Transverse colon (tissue), 4 donors: ENCODE results near the gene MB21D2. TPM values are rescaled to one million over a fixed set of nuclear protein-coding genes. Genes with fewer than 3 reads are reported as not detected.

Experiments
- DNase-seq: peaks from one replicate; pipeline ENCODE4 v3.0.0-alpha.2; 2019
- H3K27ac ChIP-seq, 4 donors: fragments of 200-600 bp; sonication (generic); 2 replicates each; pipeline ENCODE4 v1.5.1; 2016 to 2018; ENCODE audit warnings: inconsistent platforms in 4 of 4
- H3K27me3 ChIP-seq: fragments of 200-600 bp; sonication (generic); 2 replicates; pipeline ENCODE4 v1.5.1; 2017; ENCODE audit warnings: inconsistent platforms
- H3K36me3 ChIP-seq, 4 donors: fragments of 200-600 bp; sonication (generic); 2 replicates each; pipeline ENCODE4 v1.5.1; 2017 to 2019; ENCODE audit warnings: inconsistent platforms in 4 of 4
- H3K4me1 ChIP-seq, 4 donors: fragments of 200-600 bp; sonication (generic); 2 replicates each; pipeline ENCODE4 v1.5.1; 2017 to 2020; ENCODE audit warnings: inconsistent platforms in 4 of 4
- H3K4me3 ChIP-seq, 4 donors: fragments of 200-600 bp; sonication (generic); 1 replicate in 1 of 4; 2 replicates in 3 of 4; pipeline versions ENCODE4 v1.5.1 to v1.6.1; 2017 to 2019; ENCODE audit warnings: inconsistent platforms in 4 of 4
- H3K9me3 ChIP-seq, 2 donors: fragments of 200-600 bp; sonication (generic); 2 replicates each; pipeline ENCODE4 v1.5.1; 2017 to 2019; ENCODE audit warnings: inconsistent platforms in 2 of 2
- EP300 ChIP-seq: sonication (generic); formaldehyde crosslinking; IDR thresholded peaks from one replicate; pipeline ENCODE4 v1.6.1; 2017; ENCODE audit warnings: antibody characterized with exemption, low read depth
- POLR2A ChIP-seq: fragments of 450-650 bp; IDR thresholded peaks from one replicate; pipeline ENCODE4 v1.6.1; 2016; ENCODE audit warnings: antibody characterized with exemption, mild to moderate bottlenecking, moderate library complexity
- POLR2AphosphoS5 ChIP-seq, 3 donors: sonication (generic); formaldehyde crosslinking; IDR thresholded peaks; one replicate each; pipeline ENCODE4 v1.6.1; 2016; ENCODE audit warnings: antibody characterized with exemption in 3 of 3
- WGBS, 2 donors: methylation state at CpG; one replicate each; pipeline ENCODE4 v1.1.5; 2018; ENCODE audit warnings: low coverage in 1 of 2; 5-methylcytosine and 5-hydroxymethylcytosine counted together
- in situ Hi-C, 4 donors: fragments of 200-750 bp; cut with MboI; loops; one replicate each; pipeline versions ENCODE4 v1.15.0 to v1.15.1; 2017; ENCODE audit warnings: low sequenced_read_pairs in 3 of 4, low pct_ligation_motif_present in 1 of 4, low pct_unique_long_range_greater_than_20kb in 1 of 4
- intact Hi-C: fragments of 100-400 bp; cut with DNase I; formaldehyde crosslinking; loops from one replicate; pipeline ENCODE4 v1.15.1; 2023; ENCODE audit warnings: low total_unique reads
- total RNA-seq, 4 donors: library from RNA; depleted of rRNA; stranded (reverse); fragments of >200 nt; gene quantifications; one replicate each; pipeline ENCODE4 v1.1.0, GENCODE V29; 2016
- TF ChIP-seq, protein P1 (sequence below), 5 experiments: fragments of 200-600 bp in 3 of 5; fragments of 450-650 bp in 2 of 5; sonication (generic) in 3 of 5; IDR thresholded peaks; 1 replicate in 2 of 5; 2 replicates in 3 of 5; pipeline ENCODE4 v1.5.1; 2016 to 2017; ENCODE audit warnings: antibody characterized with exemption in 5 of 5, inconsistent platforms in 3 of 5, mild to moderate bottlenecking in 2 of 5, moderate library complexity in 1 of 5

The MB21D2 gene
- total RNA-seq, 4 donors from 2014 or later = 1.5 to 8.4 (median 4.2) TPM

DNA sequence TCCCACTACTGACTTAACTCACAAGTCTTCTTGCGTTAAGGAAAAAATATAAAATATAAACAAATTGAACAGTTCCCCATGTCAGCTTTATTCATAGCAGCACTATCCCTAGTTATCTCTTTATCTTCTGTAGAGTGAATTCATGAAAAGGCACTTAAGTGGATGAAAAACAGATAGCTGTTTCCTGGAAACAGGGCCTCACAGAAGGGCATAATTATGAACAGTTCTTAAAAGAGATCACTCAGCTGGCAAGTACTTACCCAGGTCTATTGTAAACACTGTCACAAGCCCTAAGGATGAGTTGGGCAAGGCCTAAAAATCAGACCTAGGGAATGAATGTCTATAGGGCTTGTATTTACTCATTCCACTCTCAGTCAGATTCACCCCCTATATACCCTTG lies 10.7 kb downstream of the MB21D2 start:
- Histone ChIP-seq H3K9me3 (no peaks in the 10 kb centered on the region), H3K4me3 (no peak overlapping the region), H3K4me1 (no peaks in the 10 kb centered on the region), H3K27me3 (no peaks in the 10 kb centered on the region), H3K36me3 (no peaks in the 10 kb centered on the region), H3K27ac (no peak overlapping the region)
- in situ Hi-C loops = no loop called here
- 40 to 79% methylated on average over 1 of the region's 1 CpG for WGBS, 2 donors
- TF ChIP-seq, protein P1, sequence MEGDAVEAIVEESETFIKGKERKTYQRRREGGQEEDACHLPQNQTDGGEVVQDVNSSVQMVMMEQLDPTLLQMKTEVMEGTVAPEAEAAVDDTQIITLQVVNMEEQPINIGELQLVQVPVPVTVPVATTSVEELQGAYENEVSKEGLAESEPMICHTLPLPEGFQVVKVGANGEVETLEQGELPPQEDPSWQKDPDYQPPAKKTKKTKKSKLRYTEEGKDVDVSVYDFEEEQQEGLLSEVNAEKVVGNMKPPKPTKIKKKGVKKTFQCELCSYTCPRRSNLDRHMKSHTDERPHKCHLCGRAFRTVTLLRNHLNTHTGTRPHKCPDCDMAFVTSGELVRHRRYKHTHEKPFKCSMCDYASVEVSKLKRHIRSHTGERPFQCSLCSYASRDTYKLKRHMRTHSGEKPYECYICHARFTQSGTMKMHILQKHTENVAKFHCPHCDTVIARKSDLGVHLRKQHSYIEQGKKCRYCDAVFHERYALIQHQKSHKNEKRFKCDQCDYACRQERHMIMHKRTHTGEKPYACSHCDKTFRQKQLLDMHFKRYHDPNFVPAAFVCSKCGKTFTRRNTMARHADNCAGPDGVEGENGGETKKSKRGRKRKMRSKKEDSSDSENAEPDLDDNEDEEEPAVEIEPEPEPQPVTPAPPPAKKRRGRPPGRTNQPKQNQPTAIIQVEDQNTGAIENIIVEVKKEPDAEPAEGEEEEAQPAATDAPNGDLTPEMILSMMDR (IDR thresholded peaks at IDR 0.05) = no peak
- no peak for TF ChIP-seq EP300
- TF ChIP-seq POLR2AphosphoS5 (IDR thresholded peaks at IDR 0.05) = peak in 1 of 3 donors; percentile 26
- no peak for TF ChIP-seq POLR2A
- no peak for DNase-seq
- intact Hi-C loops = no loop called here

DNA sequence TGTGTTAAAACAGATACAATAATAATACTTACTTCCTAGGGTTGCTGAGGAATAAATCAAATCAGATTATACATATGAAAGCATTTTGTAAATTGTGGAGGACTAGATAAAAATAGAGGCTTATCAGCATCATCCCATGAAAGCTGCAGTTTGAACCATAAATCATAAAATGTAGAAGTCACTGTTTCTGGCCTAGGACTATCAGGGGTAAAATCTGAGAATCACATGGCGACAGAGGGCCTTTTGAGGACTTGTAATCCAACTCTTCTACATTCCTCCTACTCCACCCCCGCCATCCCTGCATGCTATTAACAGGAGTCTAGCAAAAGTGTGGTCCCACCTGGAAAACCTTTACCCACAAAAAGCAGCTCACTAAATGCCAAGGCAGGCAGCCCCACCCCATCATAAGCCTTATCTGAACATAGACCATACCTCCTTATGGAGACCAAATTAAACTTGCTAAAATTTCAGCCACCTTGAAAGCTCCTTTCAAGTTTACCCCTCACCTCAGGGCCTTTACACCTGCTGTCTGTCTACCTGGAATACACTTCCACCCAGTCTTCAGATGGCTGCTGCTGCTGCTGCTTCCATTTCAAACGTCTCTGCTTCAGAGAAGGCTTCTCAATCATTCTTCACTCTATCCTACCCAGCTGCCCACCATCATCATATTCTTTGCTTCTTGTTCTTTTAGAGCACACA lies 11.5 kb downstream of the MB21D2 start:
- TF ChIP-seq EP300 (no peak), POLR2AphosphoS5 (IDR thresholded peaks at IDR 0.05) (no peak), POLR2A (no peak)
- TF ChIP-seq, protein P1 (IDR thresholded peaks at IDR 0.05) = no peak
- intact Hi-C loops = no loop called here
- 67 to 80% methylated on average over 3 of the region's 3 CpGs for WGBS, 2 donors
- Histone ChIP-seq H3K4me1 (no peaks in the 10 kb centered on the region), H3K36me3 (no peaks in the 10 kb centered on the region), H3K4me3 (no peak overlapping the region), H3K9me3 (no peaks in the 10 kb centered on the region), H3K27me3 (no peaks in the 10 kb centered on the region), H3K27ac (no peak overlapping the region)
- DNase-seq = no peak
- in situ Hi-C loops = no loop called here

DNA sequence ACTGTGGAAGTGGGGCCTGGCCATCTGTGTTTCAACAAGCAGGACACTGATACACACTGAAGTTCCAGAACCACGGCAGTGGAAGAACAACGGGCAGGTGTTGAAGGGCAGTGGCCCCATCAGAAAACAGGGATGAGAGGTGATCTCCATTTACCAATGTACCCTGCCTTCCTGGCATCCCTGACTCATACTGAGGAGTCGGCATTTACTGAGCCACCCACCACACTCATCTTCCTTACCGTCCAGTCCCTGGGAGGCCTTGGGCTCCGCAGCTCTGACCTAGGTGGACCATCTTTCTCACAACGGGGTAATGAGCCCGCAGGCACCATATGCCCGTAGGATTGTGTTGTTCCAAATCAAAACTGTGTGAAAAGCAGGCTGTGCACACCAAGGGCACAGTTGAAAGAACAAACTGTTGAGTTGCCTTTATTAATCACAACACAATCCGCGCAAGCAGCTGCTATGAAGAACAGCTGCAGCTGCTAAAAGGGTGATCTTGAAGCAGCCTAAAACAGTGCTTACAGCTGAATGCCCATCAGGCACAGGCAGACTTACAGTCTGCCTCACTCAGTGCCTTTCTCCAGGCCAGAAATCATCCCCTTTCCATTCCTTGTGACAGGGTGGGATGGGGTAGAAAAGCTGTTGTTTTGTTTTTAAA lies 12.9 kb downstream of the MB21D2 start:
- H3K4me1 ChIP-seq = no peaks in the 10 kb centered on the region
- in situ Hi-C loops (no loop called here), intact Hi-C loops (no loop called here)
- H3K9me3 ChIP-seq = no peaks in the 10 kb centered on the region
- H3K36me3 ChIP-seq = no peaks in the 10 kb centered on the region
- TF ChIP-seq, protein P1 (IDR thresholded peaks at IDR 0.05) = no peak
- TF ChIP-seq POLR2AphosphoS5 (IDR thresholded peaks at IDR 0.05) (no peak), EP300 (no peak), POLR2A (no peak)
- no peaks in the 10 kb centered on the region for H3K27me3 ChIP-seq
- no peak overlapping the region for H3K27ac ChIP-seq
- H3K4me3 ChIP-seq = no peak overlapping the region
- no peak for DNase-seq
- WGBS, 2 donors = 90 to 100% methylated on average over 2 to 10 of the region's 10 CpGs

DNA sequence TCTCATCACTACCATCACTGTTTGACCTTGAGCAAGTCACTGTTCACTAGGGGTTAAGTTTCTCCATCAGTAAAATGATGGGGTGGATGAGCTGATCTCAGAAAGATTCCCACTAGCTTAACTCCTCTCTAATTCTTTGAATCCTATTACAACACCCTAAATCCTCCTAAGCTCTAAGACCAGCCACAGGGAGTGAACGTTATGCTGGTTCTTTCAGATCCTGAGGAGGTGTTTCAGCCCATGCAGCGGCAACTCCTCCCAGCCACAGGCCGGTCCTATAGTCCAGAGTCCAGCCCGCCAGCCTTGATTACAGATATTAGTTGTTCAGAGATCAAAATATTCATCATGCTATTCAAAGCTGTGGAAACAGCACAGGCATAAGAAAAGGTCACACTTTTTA lies 15.1 kb downstream of the MB21D2 start:
- DNase-seq = no peak
- in situ Hi-C loops = no loop called here

More for the DNA sequence above, 15.1 kb downstream of the MB21D2 start:
- TF ChIP-seq, protein P1 (IDR thresholded peaks at IDR 0.05) = no peak
- no peak for TF ChIP-seq POLR2A
- TF ChIP-seq EP300 = no peak
- TF ChIP-seq POLR2AphosphoS5 (IDR thresholded peaks at IDR 0.05) = no peak
- Histone ChIP-seq H3K27ac (no peak overlapping the region), H3K4me1 (no peaks in the 10 kb centered on the region), H3K36me3 (no peaks in the 10 kb centered on the region), H3K9me3 (no peaks in the 10 kb centered on the region), H3K27me3 (no peaks in the 10 kb centered on the region), H3K4me3 (no peak overlapping the region)
- 83% methylated on average over 4 of the region's 4 CpGs; no CpG with 5 or more reads in 1 of the 2 donors for WGBS, 2 donors
- intact Hi-C loops = no loop called here
